Body of pancreas (tissue), 4 donors: ENCODE measurements around the gene IFT27.

Experiments
- CTCF ChIP-seq, 7 experiments: fragments of 450-650 bp in 4 of 7; fragments of 200-600 bp in 3 of 7; sonication (generic) in 3 of 7; IDR thresholded peaks; one replicate each; pipeline ENCODE4 v1.5.1; 2016 to 2019; ENCODE audit warnings: antibody characterized with exemption in 7 of 7
- POLR2A ChIP-seq, 3 donors: fragments of 450-650 bp; IDR thresholded peaks; one replicate each; pipeline ENCODE4 v1.6.1; 2016; ENCODE audit warnings: antibody characterized with exemption in 3 of 3, mild to moderate bottlenecking in 2 of 3

- TF ChIP-seq POLR2A (IDR thresholded peaks at IDR 0.05) = no peak
- TF ChIP-seq CTCF (IDR thresholded peaks at IDR 0.05) = no peak
These were observed 19.7 kb upstream of the IFT27 start for GRCh38 chr22:36795633-36796032.
